Spleen (tissue), 7 donors: ENCODE measurements around the gene CALN1.

ENCODE experiments used
- CTCF ChIP-seq, 11 experiments: fragments of 200-600 bp in 7 of 11; fragments of 450-650 bp in 4 of 11; sonication (generic) in 4 of 11; IDR thresholded peaks in 8 of 11; conservative IDR thresholded peaks in 3 of 11; 1 replicate in 7 of 11; 2 replicates in 4 of 11; pipeline versions ENCODE4 v1.4.0 to v1.8.0; 2016 to 2021; ENCODE audit warnings: antibody characterized with exemption in 11 of 11, inconsistent platforms in 4 of 11, mild to moderate bottlenecking in 1 of 11
- POLR2A ChIP-seq, 3 donors: fragments of 450-650 bp; IDR thresholded peaks; one replicate each; pipeline ENCODE4 v1.5.1; 2017; ENCODE audit warnings: antibody characterized with exemption in 3 of 3, mild to moderate bottlenecking in 1 of 3
- donor health status: DM: no; HTN: no; CAD: no; lungs with moderate emphysema.
- donor health status: DM: no; HTN: no; CAD: no.
- donor health status: DM: no; HTN: no; CAD: no.

GRCh38 chr7:72059925-72060324 is 352.2 kb downstream of the CALN1 start:
- no peak for TF ChIP-seq CTCF (IDR thresholded peaks at IDR 0.05 in 8 of 11, conservative IDR thresholded peaks at IDR 0.05 in 3 of 11)
- TF ChIP-seq POLR2A (IDR thresholded peaks at IDR 0.05): no peak
